GM18502 (cell line): Measurements from ENCODE around the gene LRRFIP2.
A peak's percentile ranks its signal among the peaks of the same experiment; 100 is the strongest.
"Not testable (repeated sequence)": the region's sequence is repeated elsewhere in the genome, so short reads cannot be mapped to it uniquely, and the experiment has no call there.

Experiments used
- ATAC-seq: cut with Tn5 transposase; IDR thresholded peaks from one replicate; pipeline ENCODE4 v1.9.1; 2021; ENCODE audit warnings: mild to moderate bottlenecking; ENCODE audit not compliant: unreplicated experiment, poor library complexity

Gene LRRFIP2

DNA sequence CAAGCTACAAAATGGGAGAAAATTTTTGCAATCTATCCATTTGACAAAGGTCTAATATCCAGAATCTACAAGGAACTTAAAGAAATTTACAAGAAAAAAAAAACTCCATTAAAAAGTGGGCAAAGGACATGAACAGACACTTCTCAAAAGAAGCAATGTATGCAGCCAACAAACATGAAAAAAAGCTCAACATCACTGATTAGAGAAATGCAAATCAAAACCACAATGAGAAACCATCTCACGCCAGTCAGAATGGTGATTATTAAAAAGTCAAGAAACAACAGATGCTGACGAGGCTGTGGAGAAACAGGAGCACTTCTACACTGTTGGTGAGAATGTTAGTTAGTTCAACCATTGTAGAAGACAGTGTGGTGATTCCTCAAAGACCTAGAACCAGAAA is 27.5 kb downstream of the LRRFIP2 start:
- ATAC-seq, result not testable (repeated sequence)

DNA sequence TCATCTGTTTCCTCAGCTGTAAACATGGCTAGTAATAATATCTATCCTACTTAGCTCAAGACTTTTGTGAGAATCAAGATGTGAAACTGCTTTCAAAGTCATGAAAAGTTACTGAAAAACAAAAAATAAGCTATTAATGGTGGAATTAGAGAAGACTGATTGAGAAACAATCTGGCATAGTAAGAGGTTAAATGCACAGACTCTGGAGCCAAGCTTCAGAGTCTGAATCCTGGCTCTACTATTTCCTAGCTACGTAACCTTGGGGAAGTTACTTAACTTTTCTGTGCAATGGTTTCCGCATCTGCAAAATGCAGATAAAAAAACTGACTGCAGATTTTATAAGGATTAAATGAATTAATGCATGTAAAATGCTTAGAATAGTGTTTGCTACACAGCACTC is 28.8 kb downstream of the LRRFIP2 start:
- ATAC-seq, result no peak

DNA sequence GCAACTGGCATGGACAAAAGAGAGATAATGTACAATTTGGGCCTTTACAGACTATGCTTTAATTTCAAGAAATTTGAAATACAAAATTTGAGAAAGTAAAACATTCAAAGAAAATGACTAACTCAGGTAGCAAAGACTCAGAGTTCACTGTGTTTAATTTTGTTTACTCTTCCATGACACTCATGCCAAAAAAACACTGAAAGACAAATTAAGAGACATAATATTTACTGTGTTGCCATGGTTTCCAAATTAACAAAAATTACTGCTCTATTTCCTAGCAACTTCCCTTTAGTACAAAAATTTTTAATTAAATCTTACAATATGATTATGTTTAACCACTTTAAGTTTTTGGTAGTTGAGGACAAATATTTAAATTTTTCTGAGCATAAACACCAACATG is 29.6 kb downstream of the LRRFIP2 start:
- ATAC-seq, result no peak

DNA sequence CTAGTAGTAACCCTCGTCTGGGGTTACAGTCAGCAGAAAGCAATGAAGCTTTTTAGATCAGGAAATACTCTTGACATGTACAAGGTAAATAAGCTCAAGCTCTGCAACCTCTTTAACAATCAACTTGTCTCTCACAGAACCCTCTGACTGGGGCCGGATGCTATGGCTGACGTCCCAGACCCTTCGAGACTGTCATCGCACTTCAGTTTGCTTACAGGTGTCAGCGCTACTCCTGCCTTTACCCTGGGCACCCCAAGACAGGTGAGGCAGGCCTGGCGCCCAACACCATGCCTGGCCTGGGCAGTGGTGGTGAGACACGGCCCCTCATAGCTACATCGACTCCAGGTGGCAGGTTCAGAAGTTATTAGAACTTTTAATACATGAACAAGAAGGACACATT is 30.6 kb downstream of the LRRFIP2 start:
- ATAC-seq, result no peak

DNA sequence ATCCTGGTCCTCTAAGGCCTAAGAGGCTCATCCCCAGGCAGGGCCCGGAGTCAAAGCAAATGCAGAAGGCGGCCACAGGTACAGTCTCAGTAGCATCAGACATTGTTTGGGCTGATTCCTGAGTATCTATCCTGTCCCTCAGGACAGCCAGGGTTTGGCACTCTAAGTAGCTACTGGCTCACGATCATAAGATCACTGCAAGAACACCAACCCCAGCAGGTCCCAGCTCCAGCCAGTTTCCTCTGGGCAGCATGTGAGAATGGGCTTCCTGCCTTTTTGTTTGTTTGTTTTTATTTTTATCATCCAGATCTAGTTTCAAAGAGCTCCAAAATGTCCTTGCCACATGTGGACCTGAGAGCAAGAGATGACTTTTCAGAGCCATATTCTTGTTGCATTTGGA is 32.7 kb downstream of the LRRFIP2 start:
- no peak for ATAC-seq

DNA sequence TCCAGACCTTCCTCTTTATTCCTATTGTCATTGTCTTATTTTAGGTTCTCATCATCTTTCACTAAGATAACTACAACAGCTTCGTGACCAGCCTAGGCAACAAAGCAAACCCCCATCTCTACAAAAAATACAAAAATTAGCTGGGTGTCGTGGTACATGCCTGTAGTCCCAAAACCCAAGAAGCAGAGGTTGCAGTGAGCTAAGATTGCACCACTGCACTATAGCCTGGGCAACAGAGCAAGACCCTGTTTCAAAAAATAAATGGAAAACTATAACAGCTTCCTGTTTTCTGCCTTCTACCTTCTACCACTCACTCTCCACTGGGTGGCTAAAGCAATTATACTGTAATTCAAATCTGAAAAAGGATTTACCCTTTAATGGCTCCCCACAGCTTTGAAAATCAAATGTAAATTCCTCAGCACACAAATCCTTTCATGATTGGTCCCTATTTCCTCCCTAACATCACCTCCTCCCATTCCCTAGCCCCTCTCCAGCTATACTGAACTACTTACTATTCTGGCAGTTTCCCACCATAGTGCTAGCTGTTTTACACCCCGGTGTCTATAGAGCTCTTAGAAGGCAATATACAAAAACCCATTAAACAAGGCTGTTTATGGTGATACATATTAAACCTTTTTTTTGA is 33.4 kb downstream of the LRRFIP2 start:
- ATAC-seq, result no peak

DNA sequence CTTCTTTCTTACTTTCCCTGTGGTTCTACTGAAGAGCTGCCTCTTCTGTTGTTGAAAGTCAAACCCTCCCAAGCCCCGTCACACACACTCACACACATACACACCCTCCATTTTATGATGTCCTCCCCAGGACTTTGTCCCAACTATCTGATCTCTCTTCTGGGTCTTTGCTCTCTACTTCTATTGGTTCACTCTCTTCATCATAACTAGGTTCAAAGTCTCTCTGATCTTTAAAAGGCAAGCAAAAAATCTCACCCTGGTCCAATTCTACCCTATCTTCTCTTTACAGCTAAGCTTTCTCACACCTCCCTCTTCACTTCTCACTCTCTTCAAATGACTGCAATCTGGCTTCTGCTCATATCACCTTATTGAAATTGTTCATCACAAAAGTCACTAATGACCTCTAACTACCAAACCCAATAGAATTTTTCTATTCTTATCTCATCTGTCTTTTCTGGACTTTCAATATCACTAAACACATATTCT is 34.8 kb downstream of the LRRFIP2 start:
- peak; percentile 61 for ATAC-seq

DNA sequence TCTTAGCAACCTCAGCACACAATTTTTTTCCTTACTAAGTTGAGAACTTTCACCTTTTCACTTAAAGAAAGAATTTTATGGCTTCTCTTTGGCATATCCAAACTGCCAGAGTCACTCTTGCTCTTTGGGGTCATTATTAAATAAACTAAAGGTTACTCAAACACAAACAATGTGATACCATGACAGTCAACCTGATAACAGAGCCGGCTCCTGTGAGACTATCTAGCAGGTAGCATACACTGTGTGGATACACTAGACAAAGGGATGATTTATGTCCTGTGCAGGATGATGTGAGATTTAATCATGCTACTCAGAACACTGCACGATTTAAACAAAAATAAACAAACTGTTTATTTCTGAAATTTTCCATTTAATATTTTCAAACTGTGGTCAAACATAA is 35.6 kb downstream of the LRRFIP2 start:
- no peak for ATAC-seq

DNA sequence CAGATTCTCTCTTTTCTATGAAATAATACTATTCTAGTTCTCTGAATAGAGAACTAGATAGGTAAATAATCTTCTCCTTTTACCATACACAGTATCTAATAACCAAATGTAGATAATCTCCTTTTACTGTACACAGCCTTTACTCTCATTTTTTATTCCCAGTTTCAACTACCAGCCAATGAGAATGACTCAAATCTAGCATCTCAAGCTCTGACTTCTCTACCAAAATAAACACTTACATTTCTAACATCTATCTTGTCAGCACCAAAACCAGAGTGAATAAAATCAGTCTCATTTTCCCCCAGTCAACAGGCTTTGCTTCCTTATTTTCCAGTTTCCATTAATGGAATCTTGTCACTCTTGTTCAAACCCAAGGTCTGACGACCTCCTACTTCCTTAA is 36.9 kb downstream of the LRRFIP2 start:
- ATAC-seq, result no peak

DNA sequence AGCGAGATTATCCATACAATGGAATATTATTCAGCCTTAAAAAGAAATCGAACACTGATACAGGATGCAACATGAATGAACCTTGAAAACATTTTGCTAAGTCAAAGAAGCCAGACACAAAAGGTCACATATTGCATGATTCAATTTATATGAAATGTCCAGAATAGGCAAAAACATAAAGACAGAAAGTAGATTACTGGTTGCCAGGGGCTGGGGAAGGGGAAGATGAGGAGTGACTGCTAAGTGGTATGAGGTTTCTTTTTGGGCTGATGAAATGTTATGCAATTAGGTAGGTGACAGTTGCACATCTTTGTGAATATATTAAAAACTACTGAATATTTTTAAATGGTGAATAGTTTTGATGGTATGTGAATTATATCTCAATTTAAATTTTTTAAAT is 38.3 kb downstream of the LRRFIP2 start:
- ATAC-seq, result no peak

DNA sequence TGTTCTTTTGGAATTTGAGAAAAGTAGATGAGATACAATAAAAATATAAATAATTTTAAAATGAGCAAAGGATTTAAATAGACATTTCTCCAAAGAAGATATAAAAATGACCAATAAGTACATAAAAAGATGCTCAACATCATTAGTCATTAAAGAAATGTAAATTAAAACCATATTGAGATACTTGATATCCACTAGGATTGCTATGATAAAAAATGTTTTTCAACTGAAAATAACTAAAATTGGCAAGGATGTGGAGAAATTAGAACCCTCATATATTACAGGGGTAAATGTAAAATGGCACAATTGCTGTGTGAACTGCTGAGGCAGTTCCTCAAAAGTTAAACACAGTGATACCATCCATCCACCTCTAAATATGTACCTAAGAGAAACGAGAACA is 38.8 kb downstream of the LRRFIP2 start:
- ATAC-seq, result no peak

DNA sequence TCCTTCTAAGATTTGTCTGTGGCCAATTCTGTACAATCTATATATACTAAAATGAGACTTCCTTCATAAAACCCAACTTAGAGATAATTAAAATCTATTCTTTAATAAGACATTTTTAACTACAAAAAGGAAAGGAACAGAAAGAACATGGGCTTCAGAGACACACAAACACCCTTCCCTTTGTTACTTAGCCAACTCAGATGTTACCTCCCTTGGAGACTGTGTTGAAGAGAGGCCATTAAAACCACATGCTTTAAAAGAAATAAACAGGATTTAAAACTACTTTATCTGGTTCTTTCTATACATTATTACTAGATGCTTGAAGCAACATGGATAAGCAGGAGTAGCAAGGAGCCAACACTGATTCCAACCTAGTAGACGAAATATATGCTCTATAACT is 42.0 kb downstream of the LRRFIP2 start:
- no peak for ATAC-seq

DNA sequence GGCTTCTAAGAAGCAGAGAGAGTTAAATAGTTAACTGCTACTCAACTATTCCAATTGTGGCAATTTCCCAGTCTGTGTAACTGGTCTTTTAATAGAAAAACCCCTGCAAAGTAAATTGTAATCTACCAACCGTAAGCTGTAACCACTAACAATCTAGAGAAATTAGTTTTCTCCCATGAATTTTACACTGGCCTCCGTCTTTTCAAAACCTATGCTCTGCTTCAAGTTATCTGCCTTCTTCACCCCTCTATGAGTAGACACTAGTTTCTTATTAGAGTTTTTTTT is 42.6 kb downstream of the LRRFIP2 start:
- ATAC-seq, result no peak

DNA sequence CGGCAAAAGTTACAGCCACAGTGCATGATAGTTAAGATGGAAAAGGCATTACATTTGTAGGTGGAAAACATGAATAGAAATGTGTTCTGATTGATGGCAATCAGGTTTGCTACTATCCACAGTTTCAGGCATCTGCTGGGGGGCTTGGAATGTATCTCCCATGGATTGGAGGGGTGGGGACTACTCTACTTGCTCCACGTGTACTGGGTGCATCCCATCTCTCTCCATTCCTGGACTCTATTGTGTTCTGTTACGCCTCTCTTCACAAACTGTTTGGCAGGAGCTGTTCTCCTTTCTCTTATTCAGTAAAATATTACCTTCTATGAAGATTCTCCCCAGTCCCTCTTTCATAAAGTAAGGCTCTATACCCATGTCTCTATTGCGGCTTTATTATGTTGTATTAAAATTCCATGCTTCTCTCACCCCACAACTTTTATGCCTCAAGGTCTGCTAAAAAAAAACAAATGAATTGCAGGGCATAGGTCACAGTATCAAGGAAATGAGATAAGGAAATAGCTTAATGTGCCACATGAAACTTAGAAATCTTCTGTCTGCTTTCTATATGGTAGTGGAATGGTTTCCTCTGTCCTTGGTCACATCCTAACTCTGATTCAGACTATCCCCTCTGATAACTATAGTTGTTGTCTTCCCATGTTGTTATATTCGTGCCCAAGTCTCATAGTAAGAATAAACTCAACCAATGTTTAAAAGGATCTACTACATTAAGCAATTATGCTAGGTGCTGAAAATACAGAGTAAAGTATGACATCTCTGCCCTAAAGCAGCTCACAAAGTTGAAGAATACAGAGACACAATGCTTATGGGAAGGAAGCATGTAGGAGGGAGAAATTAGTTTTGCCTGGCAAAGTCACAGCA is 43.2 kb downstream of the LRRFIP2 start:
- no peak for ATAC-seq

DNA sequence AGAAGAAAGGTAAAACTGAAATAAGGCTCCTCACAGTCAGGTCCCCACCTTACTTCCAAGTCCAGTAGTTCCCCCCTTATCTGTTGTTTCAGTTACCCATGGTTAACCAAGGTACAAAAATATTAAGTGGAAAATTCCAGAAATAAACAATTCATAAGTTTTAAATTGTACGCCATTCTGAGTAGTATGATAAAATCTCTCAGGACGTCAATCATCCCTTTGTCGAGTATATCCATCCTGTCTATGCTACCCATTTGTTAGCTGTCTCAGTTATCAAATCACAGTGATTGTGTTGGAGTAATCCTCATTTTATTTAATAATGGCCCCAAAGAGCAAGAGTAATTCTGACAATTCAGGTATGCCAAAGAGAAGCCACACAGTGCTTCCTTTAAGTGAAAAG is 43.9 kb downstream of the LRRFIP2 start:
- ATAC-seq, result no peak

DNA sequence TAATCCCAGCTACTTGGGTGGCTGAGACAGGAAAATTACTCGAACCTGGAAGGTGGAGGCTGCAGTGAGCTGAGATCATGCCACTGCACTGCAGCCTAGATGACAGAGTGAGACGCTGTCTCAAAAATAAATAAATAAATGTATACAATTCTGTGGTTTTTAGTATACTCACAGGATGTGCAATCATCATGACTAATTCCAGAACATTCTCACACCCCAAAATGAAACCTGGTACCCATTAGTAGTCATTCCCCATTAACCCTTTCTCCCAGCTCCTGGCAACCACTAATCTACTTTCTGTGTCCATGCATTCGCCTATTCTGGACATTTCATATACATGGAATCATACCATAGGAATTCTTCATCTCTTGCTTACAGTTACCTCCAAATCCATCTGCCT is 44.5 kb downstream of the LRRFIP2 start:
- peak; percentile 78 for ATAC-seq

DNA sequence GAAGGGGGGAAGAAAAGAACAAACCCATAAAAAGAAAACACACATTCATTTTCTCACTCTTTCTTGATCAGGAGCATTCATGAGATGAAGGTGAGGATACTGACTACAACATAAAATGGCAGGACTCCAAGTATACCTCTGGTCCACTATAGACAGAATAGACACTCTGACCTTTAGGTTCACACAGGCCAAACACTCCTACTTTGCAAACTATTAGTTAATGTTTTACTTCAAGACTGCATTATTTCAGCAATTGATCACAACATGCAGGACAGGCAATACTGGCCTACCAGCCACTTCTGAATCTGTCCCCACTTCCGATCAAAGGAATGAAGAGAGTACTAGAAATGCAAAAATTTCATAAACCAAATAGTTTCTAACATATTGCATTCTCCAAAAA is 47.0 kb downstream of the LRRFIP2 start:
- ATAC-seq, result no peak

DNA sequence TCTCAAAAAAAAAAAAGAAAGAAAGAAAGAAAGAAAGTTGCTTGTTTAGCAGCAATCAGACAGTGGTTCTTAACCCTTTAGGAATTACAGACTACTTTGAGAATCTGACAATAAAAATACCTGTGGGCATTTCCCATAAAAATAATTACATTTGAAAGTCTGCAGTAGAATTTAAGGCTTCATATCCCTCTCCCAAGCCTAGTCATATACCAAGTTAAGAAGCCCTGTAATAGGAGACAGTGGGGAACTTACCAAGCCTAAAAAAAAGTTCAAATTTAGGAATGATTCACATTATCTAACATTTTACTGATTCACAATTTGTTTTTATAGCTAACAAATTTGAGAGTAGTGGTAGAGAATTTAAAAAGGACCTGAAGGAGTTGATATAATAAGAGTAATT is 47.5 kb downstream of the LRRFIP2 start:
- no peak for ATAC-seq

DNA sequence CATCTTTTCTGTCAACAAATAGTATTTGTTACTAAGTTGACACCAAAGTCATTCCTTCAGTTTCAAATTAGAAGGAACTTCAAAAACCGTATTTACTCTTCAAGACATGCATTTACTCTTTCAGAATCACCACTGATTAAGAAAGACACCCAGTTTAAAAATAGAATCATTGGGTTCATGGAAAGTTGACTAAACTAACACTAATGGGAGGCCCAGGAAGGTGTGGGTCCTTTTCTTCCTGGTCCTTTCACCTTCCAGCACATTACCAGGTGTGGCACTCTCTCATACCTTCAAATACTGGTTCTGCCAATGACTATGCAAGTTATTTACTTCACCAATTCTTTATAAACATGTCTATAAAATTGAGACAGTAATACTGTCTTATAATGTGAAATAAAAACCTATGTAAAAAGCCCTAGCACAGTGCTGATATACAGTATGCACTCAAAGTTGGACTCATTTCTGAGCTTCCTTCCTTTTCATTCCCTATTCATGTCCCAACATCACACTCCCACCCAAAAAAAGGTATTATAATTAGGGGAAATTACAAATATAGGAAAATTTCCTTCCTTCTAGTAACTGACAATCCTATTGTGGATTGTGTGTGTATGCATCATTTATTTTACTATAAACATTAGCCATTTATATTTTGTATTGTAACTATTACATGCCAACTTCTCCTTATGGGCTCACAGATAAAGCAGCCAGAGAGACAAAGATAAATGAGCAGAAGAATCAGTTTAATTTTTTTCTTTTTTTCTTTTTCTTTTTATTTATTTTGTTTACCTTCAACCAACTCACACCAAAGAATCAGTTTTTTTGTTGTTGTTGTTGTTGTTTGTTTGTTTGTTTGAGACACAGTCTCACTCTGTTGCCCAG is 48.9 kb downstream of the LRRFIP2 start:
- ATAC-seq, result no peak

DNA sequence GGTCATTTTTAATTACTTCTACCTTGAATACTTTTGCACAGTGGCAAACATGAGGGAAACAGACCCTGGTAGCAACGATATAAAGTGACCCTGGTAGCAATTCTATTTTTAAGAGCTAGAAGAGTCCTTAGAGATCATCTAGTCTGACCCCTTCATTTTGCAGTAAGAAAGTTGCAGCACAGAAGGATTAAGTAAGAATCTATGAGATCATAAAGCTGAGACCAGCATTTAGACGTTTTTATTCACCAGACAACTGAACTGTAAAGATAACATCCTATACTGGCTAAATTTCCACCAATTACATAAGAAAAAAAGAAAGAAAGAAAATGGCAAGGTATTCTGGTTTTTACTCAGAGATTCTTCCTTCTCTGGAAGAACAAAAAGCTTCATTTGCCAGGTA is 49.9 kb downstream of the LRRFIP2 start:
- no peak for ATAC-seq

DNA sequence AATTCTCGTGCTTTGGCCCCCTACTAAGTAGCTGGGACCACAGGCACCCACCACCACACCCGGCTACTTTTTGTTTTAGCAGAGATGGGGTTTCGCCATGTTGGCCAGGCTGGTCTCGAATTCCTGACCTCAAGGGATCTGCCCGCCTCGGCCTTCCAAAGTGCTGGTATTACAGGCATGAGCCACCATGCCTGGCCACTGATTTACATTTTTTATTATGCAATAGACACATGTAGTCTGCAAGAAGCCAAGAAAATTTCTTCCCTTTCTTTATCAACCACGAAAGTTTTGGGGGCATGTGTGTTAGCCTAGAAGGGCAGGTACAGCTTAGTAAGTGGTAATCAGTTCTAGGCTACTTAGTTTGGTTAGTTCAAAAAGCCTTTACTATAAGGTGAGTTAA is 51.1 kb downstream of the LRRFIP2 start:
- no peak for ATAC-seq
